Aorta (tissue), 5 donors: ENCODE results near the gene MTFR1L. TPM values are rescaled to one million over a fixed set of nuclear protein-coding genes. Genes with fewer than 3 reads are reported as not detected.

Experiments
- ATAC-seq: fragments of 200-7000 bp; cut with Tn5 transposase; one replicate; pipeline ENCODE4 v1.9.1; 2022; ENCODE audit warnings: moderate library complexity; ENCODE audit not compliant: low FRiP score
- DNase-seq, 2 donors: peaks; one replicate each; pipeline ENCODE4 v3.0.0-alpha.2; 2020
- H3K27ac ChIP-seq, 2 donors: one replicate each; pipeline ENCODE4 v1.5.1; 2013; ENCODE audit warnings: low read length in 2 of 2, mild to moderate bottlenecking in 2 of 2, moderate library complexity in 2 of 2, control low read depth in 1 of 2, inconsistent platforms in 1 of 2, low read depth in 1 of 2
- H3K27me3 ChIP-seq, 2 donors: one replicate each; pipeline ENCODE4 v1.6.1; 2013; ENCODE audit warnings: control low read depth in 1 of 2, low read length in 1 of 2, mild to moderate bottlenecking in 1 of 2, moderate library complexity in 1 of 2; ENCODE audit not compliant: insufficient read depth in 2 of 2, control insufficient read depth in 1 of 2
- H3K36me3 ChIP-seq, 2 donors: one replicate each; pipeline ENCODE4 v1.6.1; 2013; ENCODE audit warnings: control low read depth in 1 of 2, low read length in 1 of 2, mild to moderate bottlenecking in 1 of 2; ENCODE audit not compliant: insufficient read depth in 2 of 2, control insufficient read depth in 1 of 2
- H3K4me1 ChIP-seq, 2 donors: one replicate each; pipeline ENCODE4 v1.6.1; 2013; ENCODE audit warnings: low read length in 2 of 2, control low read depth in 1 of 2, mild to moderate bottlenecking in 1 of 2, moderate library complexity in 1 of 2; ENCODE audit not compliant: insufficient read depth in 2 of 2, control insufficient read depth in 1 of 2
- H3K4me3 ChIP-seq, 2 donors: one replicate each; pipeline ENCODE4 v1.5.1; 2013; ENCODE audit warnings: low read length in 2 of 2, control low read depth in 1 of 2, mild to moderate bottlenecking in 1 of 2
- H3K9me3 ChIP-seq: one replicate; pipeline ENCODE4 v1.6.1; 2013; ENCODE audit warnings: mild to moderate bottlenecking, low read length; ENCODE audit not compliant: control insufficient read depth
- WGBS, 2 donors: extraction: QIAGEN DNeasy Blood & Tissue Kit; methylation state at CpG; one replicate each; pipeline ENCODE4 v1.1.7; 2013; 5-methylcytosine and 5-hydroxymethylcytosine counted together
- intact Hi-C, 2 donors: fragments of 100-400 bp; cut with DNase I; formaldehyde crosslinking; loops; one replicate each; pipeline versions ENCODE4 v1.14.2 to v1.15.0; 2022
- polyA plus RNA-seq, 2 donors: library from polyadenylated mRNA; stranded (reverse); fragments of 200-250 nt; gene quantifications; one replicate each; pipeline ENCODE4 v1.2.3, GENCODE V29; 2013
- total RNA-seq, 2 donors: library from RNA; stranded (reverse); fragmentation: NEBNext Ultra II Directional; extraction: Animal tissue kit (Norgen Biotek cat#: 25700); gene quantifications; one replicate each; pipeline ENCODE4 v1.2.1, GENCODE V29; 2021
- donor health status: healthy with polysubstance abuse.
- donor health status: Bipolar disorder and iron deficiency.
- donor health status: DM: no; HTN: no; CAD: no.
- donor health status: DM: no; HTN: no; CAD: no.
- donor health status: DM: yes; HTN: yes; CAD: no.

The MTFR1L gene
- total and polyA plus RNA-seq, 4 donors: 52.2 to 72.3 (median 56.8) TPM

DNA sequence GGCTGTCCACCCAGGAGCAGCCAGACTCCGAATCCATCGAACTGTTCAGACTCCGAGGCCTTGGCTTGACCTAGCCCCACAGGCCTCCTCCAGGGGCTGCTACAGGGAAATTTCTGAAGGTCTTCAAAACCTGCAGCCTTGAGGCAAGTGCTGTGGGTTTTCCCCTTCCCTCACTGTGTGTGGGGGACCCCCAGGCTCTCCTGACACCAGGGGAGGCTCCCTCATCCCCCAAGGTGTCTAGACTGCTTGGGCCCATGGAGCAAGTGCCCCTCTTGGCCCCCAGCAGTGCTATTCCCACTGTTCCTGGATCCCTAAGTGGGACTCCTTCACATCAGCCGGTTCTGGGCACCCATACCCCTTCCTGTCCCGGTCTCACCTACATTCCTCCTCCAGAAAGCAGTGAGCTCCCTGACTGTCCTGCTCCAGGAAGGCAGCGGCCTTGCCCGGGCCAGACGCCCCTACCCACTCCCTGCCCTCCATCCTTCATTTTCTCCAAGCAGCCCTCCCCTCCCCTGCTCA lies 54.9 kb downstream of the MTFR1L start:
- no peaks in the 10 kb centered on the region for H3K4me1 ChIP-seq
- no peaks in the 10 kb centered on the region for H3K36me3 ChIP-seq
- no peak overlapping the region for H3K27ac ChIP-seq
- ATAC-seq (no peak), DNase-seq (peak; percentile 27 to 64)
- no peaks in the 10 kb centered on the region for H3K27me3 ChIP-seq
- no peaks in the 10 kb centered on the region for H3K9me3 ChIP-seq
- H3K4me3 ChIP-seq: peak overlapping the region in 1 of 2 donors; percentile 54
- WGBS, 2 donors: 24 to 37% methylated on average over 8 of the region's 8 CpGs
- intact Hi-C loops: loop anchor here in 1 of 2 donors (1.0 kb wide), 1 partner anchor 18 kb away; no protein-coding TSS in a partner anchor

DNA sequence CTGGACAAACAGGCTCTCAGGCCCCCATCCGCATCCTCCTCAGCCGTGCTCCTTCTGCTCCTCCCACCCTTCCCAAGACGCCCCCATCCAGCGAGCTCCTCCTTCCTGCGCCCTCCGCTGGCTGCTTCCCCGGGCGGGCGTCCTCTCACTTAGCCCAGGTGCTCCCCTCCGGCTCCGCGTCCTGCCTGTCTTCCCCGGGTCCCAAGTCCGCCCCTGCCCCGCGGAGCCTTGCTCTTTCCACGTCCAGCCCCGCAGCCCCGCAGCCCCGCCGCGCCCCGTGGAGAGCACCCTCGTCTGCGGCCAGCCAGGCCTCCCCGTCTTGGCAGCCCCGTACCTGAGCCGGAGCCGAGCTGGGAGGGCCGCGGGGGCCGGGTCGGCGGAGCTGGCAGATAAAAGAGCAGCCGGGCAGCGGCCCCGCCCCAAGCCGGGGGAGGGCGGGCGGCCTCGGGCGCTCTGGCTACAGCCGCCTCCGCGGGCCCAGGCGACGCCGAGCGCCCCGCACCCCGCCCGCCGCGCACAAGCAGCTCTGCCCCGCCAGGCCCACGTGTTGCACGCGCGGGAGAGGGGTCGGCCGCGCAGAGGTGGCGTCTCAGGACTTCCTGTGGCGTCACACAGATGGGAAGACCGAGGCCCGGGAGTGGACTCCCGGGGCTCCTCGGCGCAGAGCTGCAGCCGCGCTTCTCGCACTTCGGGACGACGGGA lies 55.6 kb downstream of the MTFR1L start, which contains the start of gene PAQR7:
Gene PAQR7 (minus strand): TSS at position 555 of the 702 bp plus-strand sequence. CDS start 11,869 bp downstream, outside the sequence.
- H3K27me3 ChIP-seq: no peaks in the 10 kb centered on the region
- H3K4me3 ChIP-seq: peak within 1 kb of the TSS; percentile 54 to 73
- H3K36me3 ChIP-seq: no peaks in the 10 kb centered on the region
- WGBS, 2 donors: 0 to 1% methylated on average over 55 to 75 of the region's 75 CpGs
- peak; percentile 92 for ATAC-seq
- no peaks in the 10 kb centered on the region for H3K9me3 ChIP-seq
- no peaks in the 10 kb centered on the region for H3K4me1 ChIP-seq
- peak; percentile 87 to 90 for DNase-seq
- peak within 1 kb of the TSS in 1 of 2 donors; percentile 13 for H3K27ac ChIP-seq
- intact Hi-C loops: loop anchor here in 1 of 2 donors (1.0 kb wide), 1 partner anchor 17 kb away; no protein-coding TSS in a partner anchor

DNA sequence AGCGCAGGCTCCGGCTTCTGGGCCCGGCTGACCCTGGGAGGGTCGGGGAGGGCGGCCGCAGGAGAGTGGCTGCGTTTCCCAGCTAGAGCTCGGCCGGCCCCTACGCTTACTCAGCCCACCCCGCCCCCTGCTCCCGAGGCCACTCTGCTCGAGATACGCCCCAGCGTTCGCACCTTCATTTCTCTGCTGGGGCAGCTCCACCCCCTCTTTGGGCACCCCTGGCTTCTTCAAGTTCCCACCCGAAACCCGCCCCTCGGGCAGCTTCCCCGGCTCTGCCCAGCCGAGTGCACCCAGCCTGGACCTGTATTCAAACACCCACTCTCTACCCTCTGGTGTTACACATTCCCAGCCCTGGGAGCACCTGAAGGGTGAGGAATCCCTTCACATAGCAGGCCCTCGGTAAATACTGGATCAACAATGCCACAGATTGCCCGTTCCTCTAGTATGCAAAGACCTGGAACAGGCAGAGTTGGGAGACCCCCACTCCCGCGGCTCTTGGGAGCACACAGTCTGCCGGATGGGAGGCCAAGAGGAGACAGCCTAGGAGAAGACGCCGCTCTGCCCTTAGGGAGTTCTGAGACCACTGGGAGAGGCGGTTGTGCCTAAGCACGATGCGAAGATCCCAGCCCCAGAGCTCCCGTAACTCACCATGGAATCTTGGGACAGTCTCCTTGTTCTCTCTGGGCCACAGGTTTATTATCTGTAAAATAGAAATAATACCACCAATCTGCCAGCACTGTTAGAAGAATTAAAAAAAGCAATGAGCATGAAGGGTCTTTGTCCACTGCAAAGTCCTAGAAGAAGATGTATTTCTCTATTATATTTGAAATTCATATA lies 56.3 kb downstream of the MTFR1L start:
- 22 to 23% methylated on average over 31 to 32 of the region's 32 CpGs for WGBS, 2 donors

DNA sequence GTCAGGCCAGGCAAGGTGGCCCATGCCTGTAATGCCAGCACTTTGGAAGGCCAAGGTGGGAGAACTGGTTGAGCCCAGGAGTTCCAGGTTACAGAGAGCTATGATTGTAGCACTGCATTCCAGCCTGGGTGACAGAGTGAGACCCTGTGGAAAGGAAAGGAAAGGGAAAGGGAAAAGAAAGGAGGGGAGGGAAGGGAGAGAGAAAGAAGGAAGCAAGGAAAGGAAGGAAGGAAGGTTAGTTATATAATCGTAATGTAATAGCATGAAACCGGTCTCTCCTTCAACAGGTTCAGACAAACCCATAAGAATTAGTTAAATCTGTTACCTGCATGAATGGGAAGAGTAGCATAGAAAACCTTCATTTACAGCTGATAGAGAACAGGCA lies 56.9 kb downstream of the MTFR1L start:
- no peaks in the 10 kb centered on the region for H3K36me3 ChIP-seq
- no peaks in the 10 kb centered on the region for H3K4me1 ChIP-seq
- 88% methylated on average over 2 of the region's 2 CpGs for WGBS, 2 donors
- peak in 1 of 2 donors; percentile 0 for DNase-seq
- H3K27me3 ChIP-seq: no peaks in the 10 kb centered on the region
- no peak for ATAC-seq
- no peak overlapping the region for H3K4me3 ChIP-seq
- no peaks in the 10 kb centered on the region for H3K9me3 ChIP-seq
- H3K27ac ChIP-seq: no peak overlapping the region
- intact Hi-C loops: no loop called here

More for the DNA sequence above, 56.3 kb downstream of the MTFR1L start:
- intact Hi-C loops: loop anchor here in 1 of 2 donors (1.0 kb wide), 1 partner anchor 16 kb away; no protein-coding TSS in a partner anchor
- H3K9me3 ChIP-seq: no peaks in the 10 kb centered on the region
- H3K4me3 ChIP-seq: peak overlapping the region; percentile 54 to 73
- DNase-seq (peak in 1 of 2 donors; percentile 87), ATAC-seq (peak; percentile 72)
- no peaks in the 10 kb centered on the region for H3K27me3 ChIP-seq
- peak overlapping the region in 1 of 2 donors; percentile 13 for H3K27ac ChIP-seq
- H3K36me3 ChIP-seq: no peaks in the 10 kb centered on the region
- H3K4me1 ChIP-seq: no peaks in the 10 kb centered on the region

DNA sequence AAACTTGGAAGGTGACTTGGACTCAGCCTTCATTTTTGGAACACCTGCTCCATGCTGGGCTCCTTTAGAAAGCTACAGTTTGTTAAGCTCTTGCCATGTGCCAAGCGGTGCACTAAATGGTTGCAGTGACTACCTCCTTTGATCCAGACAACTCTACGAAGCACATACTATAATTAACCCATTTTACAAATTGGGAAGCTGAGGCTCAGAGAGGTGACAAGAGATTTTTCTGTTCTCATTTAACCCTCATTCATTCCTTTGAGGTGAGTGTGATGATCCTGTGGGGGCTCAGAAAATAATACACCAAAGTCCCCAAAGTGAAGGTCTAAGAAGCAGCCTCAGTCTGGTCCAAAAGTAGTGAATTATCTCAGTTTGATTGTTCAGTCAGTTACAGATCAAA lies 57.4 kb downstream of the MTFR1L start:
- Histone ChIP-seq H3K4me3 (no peak overlapping the region), H3K4me1 (no peaks in the 10 kb centered on the region), H3K36me3 (no peaks in the 10 kb centered on the region), H3K27me3 (no peaks in the 10 kb centered on the region), H3K9me3 (no peaks in the 10 kb centered on the region), H3K27ac (no peak overlapping the region)
- intact Hi-C loops: no loop called here
- WGBS, 2 donors: 89 to 97% methylated on average over 2 of the region's 2 CpGs
- DNase-seq (no peak), ATAC-seq (no peak)

DNA sequence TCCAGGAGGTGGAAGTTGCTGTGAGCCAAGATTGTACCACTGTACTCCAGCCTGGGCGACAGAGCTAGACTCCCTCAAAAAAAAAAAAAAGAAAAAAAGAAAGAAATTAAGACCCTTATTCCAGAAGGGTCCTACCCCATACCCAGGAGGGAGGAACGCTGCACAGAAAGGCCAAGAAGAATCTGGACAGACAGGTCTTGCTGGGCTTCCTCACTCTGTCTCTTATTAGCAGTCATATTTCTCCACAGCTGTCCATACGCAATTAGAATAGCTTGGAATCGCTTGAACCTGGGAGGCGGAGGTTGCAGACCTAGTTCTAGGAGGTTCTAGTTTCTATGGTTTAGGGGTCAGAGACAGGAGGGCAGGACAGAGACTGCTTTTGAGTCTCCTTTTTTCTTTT lies 58.9 kb downstream of the MTFR1L start:
- Histone ChIP-seq H3K4me3 (no peak overlapping the region), H3K27me3 (no peaks in the 10 kb centered on the region), H3K9me3 (no peaks in the 10 kb centered on the region), H3K27ac (no peak overlapping the region), H3K4me1 (no peaks in the 10 kb centered on the region), H3K36me3 (no peaks in the 10 kb centered on the region)
- WGBS, 2 donors: 93 to 95% methylated on average over 5 of the region's 5 CpGs
- intact Hi-C loops: no loop called here
- ATAC-seq (no peak), DNase-seq (no peak)

DNA sequence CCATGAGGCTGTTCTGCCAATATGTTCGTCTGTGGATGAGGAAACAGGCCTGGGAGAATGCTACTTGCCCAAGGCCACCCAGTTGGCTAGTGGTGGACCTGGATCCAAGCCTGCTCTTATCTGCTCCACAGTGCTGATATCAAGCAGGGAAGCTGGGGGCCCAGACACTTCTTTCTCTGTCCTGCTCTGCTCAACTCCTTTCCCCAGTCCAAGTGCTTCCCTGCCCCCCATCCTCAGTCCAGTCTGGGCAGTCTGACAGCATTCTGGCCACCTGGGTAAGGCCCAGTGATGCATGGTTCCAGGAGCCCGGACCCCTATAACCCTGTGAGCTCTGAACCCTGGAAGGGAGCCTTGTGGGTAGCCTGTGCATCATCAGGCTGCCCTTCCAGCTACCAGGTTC lies 59.9 kb downstream of the MTFR1L start:
- DNase-seq (peak in 1 of 2 donors; percentile 32), ATAC-seq (no peak)
- WGBS, 2 donors: 56 to 70% methylated on average over 2 of the region's 2 CpGs
- Histone ChIP-seq H3K4me3 (no peak overlapping the region), H3K9me3 (no peaks in the 10 kb centered on the region), H3K27me3 (no peaks in the 10 kb centered on the region), H3K27ac (no peak overlapping the region), H3K36me3 (no peaks in the 10 kb centered on the region), H3K4me1 (no peaks in the 10 kb centered on the region)
- intact Hi-C loops: no loop called here

DNA sequence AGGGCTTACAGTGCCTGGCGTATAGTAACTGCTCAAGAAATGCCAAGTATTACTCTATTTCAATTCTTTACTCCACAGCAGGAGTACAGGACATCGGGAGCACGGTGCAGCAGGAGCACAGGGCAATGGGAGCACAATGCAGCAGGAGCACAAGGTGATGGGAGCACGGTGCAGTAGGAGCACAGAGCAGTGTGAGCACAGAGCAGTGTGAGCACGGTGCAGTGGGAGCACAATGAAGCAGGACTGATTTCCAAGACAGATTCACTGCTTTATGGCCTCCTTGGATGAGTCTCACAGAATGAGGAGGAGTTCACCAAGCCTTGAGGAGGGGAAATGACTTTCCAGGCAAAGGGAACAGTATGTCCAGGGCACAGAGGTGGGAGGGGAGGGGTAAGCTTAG lies 60.8 kb downstream of the MTFR1L start:
- H3K4me3 ChIP-seq: no peak overlapping the region
- WGBS, 2 donors: 91 to 95% methylated on average over 5 of the region's 5 CpGs

More for the DNA sequence above, 60.8 kb downstream of the MTFR1L start:
- ATAC-seq: no peak
- H3K27me3 ChIP-seq: no peaks in the 10 kb centered on the region
- H3K27ac ChIP-seq: no peak overlapping the region
- no peaks in the 10 kb centered on the region for H3K4me1 ChIP-seq
- H3K36me3 ChIP-seq: no peaks in the 10 kb centered on the region
- no peaks in the 10 kb centered on the region for H3K9me3 ChIP-seq
- DNase-seq: peak in 1 of 2 donors; percentile 14
- intact Hi-C loops: no loop called here
